RWPE2 (cell line): ENCODE data around the gene SPTLC2.

Experiments
- ATAC-seq: fragments of 200-7000 bp; cut with Tn5 transposase; 3 replicates; pipeline ENCODE4 v1.9.1; 2021; ENCODE audit warnings: low read depth
- DNase-seq: peaks from one replicate; pipeline ENCODE4 v3.0.0-alpha.2; 2020; ENCODE audit warnings: low spot score
- H3K27ac ChIP-seq: fragments of 450-650 bp; 2 replicates; pipeline ENCODE4 v1.5.1; 2017; ENCODE audit warnings: mild to moderate bottlenecking; ENCODE audit not compliant: poor library complexity, severe bottlenecking
- H3K27me3 ChIP-seq: fragments of 250-450 bp; sonication (Bioruptor Pico); 2 replicates; pipeline ENCODE4 v1.5.1; 2021; ENCODE audit warnings: mild to moderate bottlenecking, moderate library complexity; ENCODE audit not compliant: insufficient read depth, poor library complexity, severe bottlenecking
- H3K36me3 ChIP-seq: fragments of 250-450 bp; sonication (Bioruptor Pico); 2 replicates; pipeline ENCODE4 v1.5.1; 2020; ENCODE audit warnings: low read depth, mild to moderate bottlenecking, moderate library complexity
- H3K4me1 ChIP-seq: fragments of 250-450 bp; sonication (Bioruptor Pico); 2 replicates; pipeline ENCODE4 v1.5.1; 2021; ENCODE audit warnings: mild to moderate bottlenecking, moderate library complexity; ENCODE audit not compliant: insufficient read depth, poor library complexity, severe bottlenecking
- H3K4me3 ChIP-seq: fragments of 250-450 bp; sonication (Bioruptor Pico); 2 replicates; pipeline ENCODE4 v1.5.1; 2021; ENCODE audit warnings: mild to moderate bottlenecking, moderate library complexity; ENCODE audit not compliant: severe bottlenecking
- H3K9me3 ChIP-seq: fragments of 250-450 bp; sonication (Bioruptor Pico); 2 replicates; pipeline ENCODE4 v1.5.1; 2021; ENCODE audit warnings: mild to moderate bottlenecking, moderate library complexity; ENCODE audit not compliant: severe bottlenecking
- TF ChIP-seq, protein P1 (sequence below): fragments of 450-650 bp; IDR thresholded peaks from one replicate; pipeline ENCODE4 v1.5.1; 2017; ENCODE audit warnings: mild to moderate bottlenecking, moderate library complexity; ENCODE audit not compliant: poor library complexity, severe bottlenecking

Gene SPTLC2

DNA sequence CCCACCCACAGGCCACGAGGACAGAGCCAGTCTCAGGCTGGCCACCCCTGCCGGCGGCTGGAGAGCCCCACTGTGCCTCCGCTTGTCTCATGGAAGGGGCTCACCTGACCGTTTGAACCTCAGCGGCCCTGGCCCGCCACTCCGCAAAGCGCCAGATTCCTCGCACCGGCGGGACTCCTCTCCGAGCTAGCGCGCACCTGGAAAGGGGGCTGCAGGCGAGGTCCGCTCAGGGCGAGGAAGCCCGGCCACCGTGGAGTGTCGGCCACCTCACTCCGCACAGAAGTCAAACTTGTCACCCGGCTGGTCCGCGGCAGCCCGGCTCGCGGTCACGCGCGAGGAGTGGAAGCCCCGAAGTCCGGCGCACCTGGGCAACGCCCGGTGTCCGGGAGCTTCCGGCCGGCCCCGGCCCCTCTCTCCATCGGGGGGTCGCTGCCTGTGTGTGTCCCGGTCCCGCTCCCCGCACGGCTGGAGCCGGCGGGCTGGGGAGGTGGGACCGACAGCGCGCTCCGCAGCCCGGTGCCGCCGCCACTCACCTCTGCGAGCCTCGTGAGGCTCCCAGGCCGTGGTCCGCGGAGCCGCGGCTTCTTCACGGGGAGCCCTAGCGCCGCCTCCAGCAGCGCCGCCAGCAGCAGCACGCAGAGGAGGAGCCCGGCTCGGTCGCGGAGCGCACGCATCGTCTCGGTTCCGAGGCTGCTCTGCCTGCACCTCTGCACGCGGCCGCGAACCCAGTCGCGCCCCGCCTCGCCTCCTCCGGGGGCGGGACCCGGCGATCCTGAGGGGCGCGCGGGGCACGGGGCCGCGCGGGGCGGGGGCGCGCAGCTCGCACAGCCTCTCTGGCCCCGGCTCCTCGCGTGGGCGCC is 118.1 kb downstream of the SPTLC2 start, which contains the start of gene ISM2:
TSS of gene ISM2 (minus strand) at position 697 of the 860 bp plus-strand sequence. CDS start at position 674, 23 bp downstream.
- no peaks in the 10 kb centered on the region for H3K4me1 ChIP-seq
- peaks cover 3% of the 10 kb centered on the region; the same call in 1 of the 2 replicates for H3K36me3 ChIP-seq
- peak; percentile 70 for DNase-seq
- H3K27me3 ChIP-seq: peaks cover 25% of the 10 kb centered on the region
- TF ChIP-seq, protein P1, sequence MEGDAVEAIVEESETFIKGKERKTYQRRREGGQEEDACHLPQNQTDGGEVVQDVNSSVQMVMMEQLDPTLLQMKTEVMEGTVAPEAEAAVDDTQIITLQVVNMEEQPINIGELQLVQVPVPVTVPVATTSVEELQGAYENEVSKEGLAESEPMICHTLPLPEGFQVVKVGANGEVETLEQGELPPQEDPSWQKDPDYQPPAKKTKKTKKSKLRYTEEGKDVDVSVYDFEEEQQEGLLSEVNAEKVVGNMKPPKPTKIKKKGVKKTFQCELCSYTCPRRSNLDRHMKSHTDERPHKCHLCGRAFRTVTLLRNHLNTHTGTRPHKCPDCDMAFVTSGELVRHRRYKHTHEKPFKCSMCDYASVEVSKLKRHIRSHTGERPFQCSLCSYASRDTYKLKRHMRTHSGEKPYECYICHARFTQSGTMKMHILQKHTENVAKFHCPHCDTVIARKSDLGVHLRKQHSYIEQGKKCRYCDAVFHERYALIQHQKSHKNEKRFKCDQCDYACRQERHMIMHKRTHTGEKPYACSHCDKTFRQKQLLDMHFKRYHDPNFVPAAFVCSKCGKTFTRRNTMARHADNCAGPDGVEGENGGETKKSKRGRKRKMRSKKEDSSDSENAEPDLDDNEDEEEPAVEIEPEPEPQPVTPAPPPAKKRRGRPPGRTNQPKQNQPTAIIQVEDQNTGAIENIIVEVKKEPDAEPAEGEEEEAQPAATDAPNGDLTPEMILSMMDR: no peak
- H3K4me3 ChIP-seq: peak within 1 kb of the TSS; percentile 33
- ATAC-seq: peak; percentile 87
- H3K27ac ChIP-seq: no peak within 1 kb of the TSS
- no peaks in the 10 kb centered on the region for H3K9me3 ChIP-seq

DNA sequence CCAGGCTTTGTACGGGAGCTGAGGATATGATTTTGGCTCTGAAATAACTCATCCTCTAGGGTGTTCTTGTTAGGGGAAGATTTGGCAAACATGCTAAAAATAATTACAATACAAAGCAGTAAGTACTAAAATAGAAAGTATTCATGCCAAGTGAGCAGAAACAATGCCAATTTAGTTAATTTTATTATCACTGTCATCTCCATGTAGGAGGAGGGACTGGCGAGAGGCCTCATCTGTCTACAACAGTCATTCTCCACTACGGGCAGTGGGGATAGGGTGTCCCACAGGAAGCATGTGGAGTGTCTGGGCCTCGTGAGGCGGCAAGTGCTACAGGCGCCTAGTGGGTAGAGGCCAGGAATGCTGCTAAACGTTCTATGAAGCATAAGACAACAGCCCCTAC is 121.1 kb downstream of the SPTLC2 start:
- no peak for ATAC-seq
- Histone ChIP-seq H3K36me3 (no peaks in the 10 kb centered on the region), H3K4me3 (no peak overlapping the region), H3K27ac (no peak overlapping the region), H3K9me3 (no peaks in the 10 kb centered on the region), H3K4me1 (no peaks in the 10 kb centered on the region), H3K27me3 (peaks cover 23% of the 10 kb centered on the region)
- TF ChIP-seq, protein P1: no peak
- DNase-seq: no peak

DNA sequence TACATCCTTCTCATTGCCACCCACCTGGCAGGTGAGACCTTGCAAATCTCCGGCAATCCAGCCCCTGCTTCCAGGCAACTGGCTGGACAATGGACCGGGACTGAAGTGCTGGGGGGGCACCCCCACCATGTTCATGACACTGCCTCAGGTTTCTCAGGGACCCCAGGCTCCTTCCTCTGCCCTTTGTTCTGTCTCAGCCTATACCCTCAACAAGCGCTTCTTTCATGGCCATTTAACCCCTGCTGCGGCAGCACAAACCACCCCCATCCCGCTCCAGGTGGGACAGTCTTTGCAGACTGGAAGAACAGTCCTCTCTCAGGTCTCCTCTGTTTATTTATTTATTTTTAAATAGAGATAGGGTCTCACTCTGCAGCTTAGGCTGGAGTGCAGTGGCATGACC is 125.4 kb downstream of the SPTLC2 start:
- DNase-seq (peak; percentile 42), ATAC-seq (no peak)
- Histone ChIP-seq H3K4me3 (no peak overlapping the region), H3K27me3 (no peaks in the 10 kb centered on the region), H3K27ac (no peak overlapping the region), H3K36me3 (no peaks in the 10 kb centered on the region), H3K4me1 (no peaks in the 10 kb centered on the region), H3K9me3 (no peaks in the 10 kb centered on the region)
- TF ChIP-seq, protein P1: no peak

DNA sequence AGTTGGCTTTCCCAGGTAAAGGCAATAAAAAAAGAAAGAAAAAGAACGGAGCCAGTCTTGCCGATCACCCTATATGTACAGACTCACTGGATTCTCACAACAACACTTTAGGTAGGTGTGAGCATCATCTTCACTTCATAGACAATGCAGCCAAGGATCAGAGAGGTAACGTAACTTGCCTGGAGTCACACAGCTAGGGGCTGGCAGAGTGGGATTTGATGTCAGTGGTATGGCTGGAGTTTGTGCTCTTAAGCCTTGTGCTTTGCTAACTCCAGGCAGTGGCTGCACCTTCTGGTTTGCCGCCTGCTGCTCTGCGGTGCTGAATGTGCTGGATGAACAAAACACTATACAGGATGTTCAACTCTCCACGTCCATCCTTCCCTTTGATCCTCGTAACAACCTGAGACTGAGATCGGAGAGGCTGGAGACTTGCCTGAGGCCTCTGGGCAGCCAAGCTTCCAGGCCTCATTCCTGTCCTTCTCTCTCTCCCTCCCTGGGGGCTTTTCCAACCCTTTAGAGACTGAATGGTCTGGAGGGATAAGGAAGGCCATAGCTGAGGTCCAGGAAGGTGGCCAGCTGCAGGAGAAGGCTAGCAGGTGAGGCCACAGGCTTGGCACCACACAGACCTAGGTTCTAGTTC is 126.0 kb downstream of the SPTLC2 start:
- Histone ChIP-seq H3K4me1 (no peaks in the 10 kb centered on the region), H3K4me3 (no peak overlapping the region), H3K27me3 (no peaks in the 10 kb centered on the region), H3K27ac (no peak overlapping the region), H3K36me3 (no peaks in the 10 kb centered on the region), H3K9me3 (no peaks in the 10 kb centered on the region)
- TF ChIP-seq, protein P1: no peak
- no peak for ATAC-seq
- no peak for DNase-seq
